ENCODE results near the gene TNF. TPM values are rescaled to one million over a fixed set of nuclear protein-coding genes. Genes with fewer than 3 reads are reported as not detected.

The TNF gene
- total RNA-seq, 4 donors from 2014 or later: 0.67 to 3.4 TPM; not detected in 2

GRCh38 chr6:31627690-31628287, 52.4 kb downstream of the TNF start:
- Histone ChIP-seq H3K36me3 (peaks cover 0 to 100% (median 0%) of the 10 kb centered on the region in 3 donors), H3K27me3 (no peaks in the 10 kb centered on the region), H3K27ac (no peak overlapping the region), H3K4me1 (peaks cover 0 to under 1% (median 0%) of the 10 kb centered on the region in 4 donors), H3K9me3 (no peaks in the 10 kb centered on the region), H3K4me3 (no peak overlapping the region)
- TF ChIP-seq POLR2A (IDR thresholded peaks at IDR 0.05): no peak
- TF ChIP-seq CTCF (IDR thresholded peaks at IDR 0.05): no peak
- no peak for DNase-seq

Small RNAs within 50 kb of the gene (small RNA-seq; reads per million reads assigned to genes)
- gene SNORA38: 9.9 to 24.7 reads per million in 2 donors
- 198 to 277 reads per million in 2 donors for gene SNORD117
- 0 reads per million in 2 donors for gene SNORD84
- gene UQCRHP1: 0 reads per million in 2 donors

Other genes with a start within 250 kb of the TNF start
- 1,000 to 10,000 TPM in 3 of 4 donors, 100 to 1,000 TPM in 1; 835 to 3,384 (median 2,517) TPM for gene HLA-B, start 218.4 kb upstream of the TNF start, total RNA-seq
- gene MICA, start 172.0 kb upstream of the TNF start, total RNA-seq: 10 to 100 TPM; 21.0 to 71.0 (median 29.1) TPM
- gene MICB, start 77.4 kb upstream of the TNF start, total RNA-seq: 1 to 10 TPM; 4.7 to 9.9 (median 8.0) TPM
- not detected for gene MCCD1, start 46.6 kb upstream of the TNF start, total RNA-seq
- gene DDX39B, start 33.6 kb upstream of the TNF start, total RNA-seq: 1,000 to 10,000 TPM in 1 of 4 donors, 100 to 1,000 TPM in 3; 161 to 1,087 (median 280) TPM
- not detected for gene ATP6V1G2, start 29.0 kb upstream of the TNF start, total RNA-seq
- gene NFKBIL1, start 28.0 kb upstream of the TNF start, total RNA-seq: 10 to 100 TPM; 20.0 to 34.5 (median 30.1) TPM
- not detected for gene LTA, start 3.3 kb upstream of the TNF start, total RNA-seq
- 10 to 100 TPM in 1 of 4 donors, not detected in 3; 14.9 TPM for gene LTB, start 6.9 kb downstream of the TNF start, total RNA-seq
- 10 to 100 TPM in 1 of 4 donors, 1 to 10 TPM in 1, not detected in 2; 2.5 to 11.6 TPM for gene LST1, start 10.7 kb downstream of the TNF start, total RNA-seq
- not detected for gene NCR3, start 17.4 kb downstream of the TNF start, total RNA-seq
- 100 to 1,000 TPM in 1 of 4 donors, 10 to 100 TPM in 1, 1 to 10 TPM in 2; 6.1 to 112 (median 11.2) TPM for gene AIF1, start 39.7 kb downstream of the TNF start, total RNA-seq
- 100 to 1,000 TPM in 3 of 4 donors, 10 to 100 TPM in 1; 67.1 to 133 (median 126) TPM for gene PRRC2A, start 45.1 kb downstream of the TNF start, total RNA-seq
- 100 to 1,000 TPM; 242 to 421 (median 323) TPM for gene BAG6, start 77.1 kb downstream of the TNF start, total RNA-seq
- 10 to 100 TPM in 3 of 4 donors, not detected in 1; 10.0 to 34.9 (median 10.9) TPM for gene APOM, start 80.3 kb downstream of the TNF start, total RNA-seq
- 10 to 100 TPM; 26.4 to 46.7 (median 37.2) TPM for gene C6orf47, start 85.2 kb downstream of the TNF start, total RNA-seq
- gene GPANK1, start 89.4 kb downstream of the TNF start, total RNA-seq: 10 to 100 TPM; 29.4 to 63.5 (median 41.9) TPM
- gene CSNK2B, start 90.5 kb downstream of the TNF start, total RNA-seq: 100 to 1,000 TPM; 209 to 243 (median 227) TPM
- 10 to 100 TPM in 3 of 4 donors, 1 to 10 TPM in 1; 7.2 to 25.6 (median 19.7) TPM for gene LY6G5B, start 94.4 kb downstream of the TNF start, total RNA-seq
- gene LY6G5C, start 105.5 kb downstream of the TNF start, total RNA-seq: not detected
- gene ABHD16A, start 127.8 kb downstream of the TNF start, total RNA-seq: 10 to 100 TPM; 44.1 to 92.6 (median 63.1) TPM
- gene LY6G6F, start 131.3 kb downstream of the TNF start, total RNA-seq: not detected
- not detected for gene LY6G6D, start 139.8 kb downstream of the TNF start, total RNA-seq
- gene LY6G6C, start 146.2 kb downstream of the TNF start, total RNA-seq: not detected
- not detected for gene MPIG6B, start 147.8 kb downstream of the TNF start, total RNA-seq
- gene DDAH2, start 153.7 kb downstream of the TNF start, total RNA-seq: 100 to 1,000 TPM in 1 of 4 donors, 10 to 100 TPM in 3; 25.6 to 136 (median 53.3) TPM
- gene CLIC1, start 161.0 kb downstream of the TNF start, total RNA-seq: 100 to 1,000 TPM; 207 to 307 (median 270) TPM
- 10 to 100 TPM; 21.4 to 72.6 (median 46.1) TPM for gene MSH5, start 164.4 kb downstream of the TNF start, total RNA-seq
- 10 to 100 TPM in 1 of 4 donors, 1 to 10 TPM in 3; 6.6 to 10.3 (median 9.5) TPM for gene SAPCD1, start 187.1 kb downstream of the TNF start, total RNA-seq
- 10 to 100 TPM in 3 of 4 donors, not detected in 1; 16.8 to 26.0 (median 19.7) TPM for gene VWA7, start 201.8 kb downstream of the TNF start, total RNA-seq
- gene VARS1, start 220.2 kb downstream of the TNF start, total RNA-seq: 10 to 100 TPM; 33.9 to 53.6 (median 44.7) TPM
- 10 to 100 TPM; 11.8 to 42.9 (median 19.1) TPM for gene LSM2, start 231.4 kb downstream of the TNF start, total RNA-seq
- 1 to 10 TPM in 2 of 4 donors, under 1 TPM in 1, not detected in 1; 0.88 to 1.7 (median 1.5) TPM for gene HSPA1L, start 239.7 kb downstream of the TNF start, total RNA-seq
- gene HSPA1A, start 240.0 kb downstream of the TNF start, total RNA-seq: 100 to 1,000 TPM in 1 of 4 donors, 10 to 100 TPM in 3; 38.1 to 123 (median 67.0) TPM

Measured in Peyer's patch (tissue), 4 donors.